Endometrial microvascular endothelial cells (primary cell): ENCODE measurements around the gene THAP12. TPM values are rescaled to one million over a fixed set of nuclear protein-coding genes. Genes with fewer than 3 reads are reported as not detected.
"Not testable (repeated sequence)": the region's sequence is repeated elsewhere in the genome, so short reads cannot be mapped to it uniquely, and the experiment has no call there.

Source experiments
- in situ Hi-C: cut with HindIII; loops from 2 replicates; pipeline ENCODE4 v1.10.0; 2017; ENCODE audit warnings: low sequenced_read_pairs, low pct_unique_long_range_greater_than_20kb; ENCODE audit errors: inconsistent ontology term
- total RNA-seq: library from RNA; depleted of rRNA; stranded (reverse); fragments of >200 nt; gene quantifications from one replicate; pipeline ENCODE4 v1.2.3, GENCODE V29; 2015; ENCODE audit errors: inconsistent ontology term

Gene THAP12
- total RNA-seq = 30.8 TPM

- in situ Hi-C loops = loop anchor here (10.0 kb wide), 1 partner anchor 64 kb away; the partner anchor contains the start of gene EMSY
Observed at GRCh38 chr11:76380977-76381719, at the start of gene THAP12, which contains the start of gene GVQW3. Gene THAP12, minus strand, starts transcription at chr11:76381132. Its CDS starts 296 bp downstream, at chr11:76380836. Gene GVQW3, plus strand, starts transcription at chr11:76381323. Its CDS starts 506 bp downstream, at chr11:76381829.

GRCh38 chr11:76426660-76427059, 45.7 kb upstream of the THAP12 start:
- in situ Hi-C loops = no loop called here

GRCh38 chr11:76424891-76425290, 44.0 kb upstream of the THAP12 start:
- in situ Hi-C loops = no loop called here

GRCh38 chr11:76424379-76424778, 43.4 kb upstream of the THAP12 start:
- in situ Hi-C loops = no loop called here

GRCh38 chr11:76419896-76420295, 39.0 kb upstream of the THAP12 start:
- in situ Hi-C loops = no loop called here

GRCh38 chr11:76415073-76415472, 34.1 kb upstream of the THAP12 start:
- in situ Hi-C loops = no loop called here

GRCh38 chr11:76410851-76411357, 30.0 kb upstream of the THAP12 start:
- in situ Hi-C loops = no loop called here

- in situ Hi-C loops = no loop called here
Observed at GRCh38 chr11:76408171-76408965, 27.4 kb upstream of the THAP12 start.

GRCh38 chr11:76406359-76406758, 25.4 kb upstream of the THAP12 start:
- in situ Hi-C loops = no loop called here

- in situ Hi-C loops = not testable (repeated sequence)
Observed at GRCh38 chr11:76401484-76401883, 20.6 kb upstream of the THAP12 start.

- in situ Hi-C loops = no loop called here
Observed at GRCh38 chr11:76400967-76401366, 20.0 kb upstream of the THAP12 start.

GRCh38 chr11:76397383-76397782, 16.5 kb upstream of the THAP12 start:
- in situ Hi-C loops = no loop called here

GRCh38 chr11:76395296-76395695, 14.4 kb upstream of the THAP12 start:
- in situ Hi-C loops = no loop called here

- in situ Hi-C loops = no loop called here
Observed at GRCh38 chr11:76394411-76394810, 13.5 kb upstream of the THAP12 start.

- in situ Hi-C loops = no loop called here
Observed at GRCh38 chr11:76392870-76393269, 11.9 kb upstream of the THAP12 start.

GRCh38 chr11:76391811-76392475, 11.0 kb upstream of the THAP12 start:
- in situ Hi-C loops = no loop called here

- in situ Hi-C loops = no loop called here
Observed at GRCh38 chr11:76391021-76391420, 10.1 kb upstream of the THAP12 start.

GRCh38 chr11:76388408-76388807, 7.5 kb upstream of the THAP12 start:
- in situ Hi-C loops = loop anchor here (10.0 kb wide), 1 partner anchor 56 kb away; the partner anchor contains the start of gene EMSY

- in situ Hi-C loops = loop anchor here (10.0 kb wide), 1 partner anchor 59 kb away; the partner anchor contains the start of gene EMSY
Observed at GRCh38 chr11:76385903-76386302, 5.0 kb upstream of the THAP12 start.
